Measurements from ENCODE around the gene CD84.
"Not testable (repeated sequence)": the region's sequence is repeated elsewhere in the genome, so short reads cannot be mapped to it uniquely, and the experiment has no call there.

Gene CD84

DNA sequence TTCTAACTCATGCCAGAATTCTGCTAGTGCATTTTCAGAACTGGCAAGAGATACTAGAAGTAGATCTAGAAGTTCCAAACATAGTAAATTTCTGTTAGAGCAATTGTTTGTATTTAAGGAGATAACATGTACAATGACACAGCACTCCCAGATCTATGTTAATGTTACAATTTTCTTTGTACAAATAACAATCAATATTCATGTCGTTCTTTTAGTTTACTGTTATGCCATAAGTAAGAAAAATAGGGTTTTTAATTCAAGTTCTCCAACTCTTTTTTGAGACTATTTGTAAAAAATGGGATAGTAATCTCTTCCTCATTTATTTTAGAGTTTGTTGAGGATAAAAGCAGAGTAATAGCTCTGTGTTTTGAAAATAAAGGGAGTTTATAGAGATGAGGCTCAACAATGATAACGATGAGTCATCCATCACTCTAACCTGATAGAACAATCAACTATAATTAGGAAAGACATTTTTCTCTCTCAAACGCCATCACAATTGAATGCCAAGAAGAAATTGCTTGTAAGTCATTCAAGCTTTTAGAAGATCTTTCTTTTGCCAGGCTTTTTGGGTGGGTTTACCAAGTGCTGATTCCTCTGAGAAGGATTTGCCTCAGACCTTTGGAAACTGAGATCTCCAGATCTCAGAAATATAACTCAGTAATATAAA, 638 bp downstream of the CD84 start:
- no peak for DNase-seq
- in situ Hi-C loops (cut with HindIII; ENCODE audit: low pct_ligation_motif_present, low pct_unique_long_range_greater_than_20kb, low sequenced_read_pairs): no loop called here

- in situ Hi-C loops (cut with HindIII; ENCODE audit: low pct_ligation_motif_present, low pct_unique_long_range_greater_than_20kb, low sequenced_read_pairs): no loop called here
- DNase-seq: no peak
Measured at GRCh38 chr1:160578175-160578524, 1.1 kb downstream of the CD84 start.

- in situ Hi-C loops (cut with HindIII; ENCODE audit: low pct_ligation_motif_present, low pct_unique_long_range_greater_than_20kb, low sequenced_read_pairs): no loop called here
- DNase-seq: no peak
Measured at GRCh38 chr1:160577671-160578070, 1.6 kb downstream of the CD84 start.

DNA sequence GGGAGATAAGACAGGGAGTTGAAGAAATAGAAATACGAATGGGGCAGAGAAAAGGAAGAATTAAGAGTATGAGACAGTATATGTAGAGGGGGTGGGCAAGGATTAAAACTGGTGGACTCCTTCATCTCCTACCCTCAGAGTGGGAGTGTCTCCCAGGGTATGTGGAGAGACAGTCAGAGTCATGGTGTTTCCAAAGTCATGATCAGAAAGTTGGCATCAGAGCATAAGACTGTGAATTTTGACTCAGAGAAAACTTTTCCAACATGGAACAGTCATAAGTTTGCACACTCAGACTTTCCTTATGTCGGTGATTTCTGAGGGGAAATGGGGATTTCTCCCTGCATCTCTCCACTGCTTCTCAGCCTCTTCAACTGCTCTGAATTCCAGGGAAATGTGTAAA, 2.4 kb downstream of the CD84 start:
- DNase-seq: no peak
- in situ Hi-C loops (cut with HindIII; ENCODE audit: low pct_ligation_motif_present, low pct_unique_long_range_greater_than_20kb, low sequenced_read_pairs): no loop called here

DNA sequence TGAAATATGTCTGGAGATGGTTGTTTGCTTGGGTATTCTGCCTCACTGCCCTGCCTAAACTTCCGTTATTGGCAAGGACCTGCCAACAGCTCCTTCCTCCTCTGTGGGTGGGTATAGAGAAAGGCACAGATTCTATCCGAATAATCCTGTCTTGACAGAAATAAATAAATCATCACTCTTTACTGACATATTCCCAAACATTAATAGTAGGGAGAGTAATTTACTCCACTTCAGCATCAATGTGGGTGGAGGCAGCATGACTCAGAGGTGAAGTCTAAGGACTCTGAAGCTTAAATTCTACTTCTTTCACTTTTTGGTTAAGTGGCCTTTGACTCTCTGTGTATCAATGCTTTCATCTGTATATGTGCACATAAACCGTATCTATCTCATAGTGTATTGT, 2.9 kb downstream of the CD84 start:
- DNase-seq: no peak
- in situ Hi-C loops (cut with HindIII; ENCODE audit: low pct_ligation_motif_present, low pct_unique_long_range_greater_than_20kb, low sequenced_read_pairs): no loop called here

GRCh38 chr1:160575112-160575664, 4.1 kb downstream of the CD84 start:
- in situ Hi-C loops (cut with HindIII; ENCODE audit: low pct_ligation_motif_present, low pct_unique_long_range_greater_than_20kb, low sequenced_read_pairs): no loop called here
- no peak for DNase-seq

GRCh38 chr1:160570840-160571239, 8.5 kb downstream of the CD84 start:
- in situ Hi-C loops (cut with HindIII; ENCODE audit: low pct_ligation_motif_present, low pct_unique_long_range_greater_than_20kb, low sequenced_read_pairs): no loop called here
- no peak for DNase-seq

DNA sequence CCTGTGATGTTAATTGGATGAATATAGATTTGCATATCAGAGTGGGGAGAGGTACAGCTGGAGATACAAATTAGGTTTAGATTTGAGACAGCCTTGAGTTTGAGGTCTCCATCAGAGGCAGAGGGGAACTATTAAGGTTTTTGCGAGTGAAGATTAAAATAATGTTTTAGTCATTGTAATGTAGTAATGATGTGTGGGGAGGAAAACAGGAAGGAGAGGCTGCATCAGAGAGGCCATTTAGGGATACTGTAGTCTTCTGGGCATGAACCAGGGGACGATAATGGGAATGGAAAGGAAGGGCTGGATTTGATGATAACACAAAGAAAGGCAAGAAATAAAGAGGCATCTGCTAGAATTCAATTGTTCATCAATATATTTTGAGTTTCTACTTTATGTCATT, 9.5 kb downstream of the CD84 start:
- in situ Hi-C loops (cut with HindIII; ENCODE audit: low pct_ligation_motif_present, low pct_unique_long_range_greater_than_20kb, low sequenced_read_pairs): no loop called here
- DNase-seq: no peak

DNA sequence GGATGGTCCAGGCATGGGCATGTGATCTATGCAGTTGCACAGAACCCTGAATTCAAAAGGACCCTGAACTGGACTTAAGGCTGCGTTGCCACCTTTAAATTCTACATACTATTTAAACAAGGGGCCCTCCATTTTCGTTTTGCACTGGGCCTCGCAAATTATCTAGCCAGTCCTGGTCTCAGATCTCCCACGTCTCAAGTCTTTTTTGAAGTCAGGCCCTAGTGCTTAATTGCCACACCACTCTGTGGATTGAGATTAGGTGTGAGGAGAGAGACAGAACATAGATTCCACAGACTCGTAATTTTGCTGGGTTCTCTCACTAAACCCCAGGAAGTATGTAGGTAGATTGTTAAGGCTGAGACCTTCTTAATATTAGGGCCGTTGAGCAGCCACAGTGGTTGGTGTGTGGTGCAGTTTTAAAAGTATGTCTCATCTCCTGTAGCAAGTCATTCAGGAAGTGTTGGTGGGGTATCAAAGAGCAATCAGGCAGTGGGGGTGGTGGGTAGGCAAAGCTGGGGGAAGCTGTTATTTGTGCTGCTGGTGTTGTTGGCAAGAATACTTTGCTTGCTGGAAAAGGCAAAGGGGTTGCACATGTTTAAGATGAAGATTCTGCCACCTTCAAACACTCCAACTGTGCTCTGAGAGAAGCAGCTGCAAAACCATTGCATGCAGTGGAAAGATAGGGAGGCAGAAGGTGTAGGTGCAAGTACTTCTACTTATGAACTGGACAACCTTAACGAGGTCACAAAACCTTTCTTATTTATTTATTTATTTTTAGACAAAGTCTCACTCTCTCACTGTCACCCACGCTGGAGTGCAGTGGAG, 11.2 kb downstream of the CD84 start:
- in situ Hi-C loops (cut with HindIII; ENCODE audit: low pct_ligation_motif_present, low pct_unique_long_range_greater_than_20kb, low sequenced_read_pairs): no loop called here
- no peak for DNase-seq

DNA sequence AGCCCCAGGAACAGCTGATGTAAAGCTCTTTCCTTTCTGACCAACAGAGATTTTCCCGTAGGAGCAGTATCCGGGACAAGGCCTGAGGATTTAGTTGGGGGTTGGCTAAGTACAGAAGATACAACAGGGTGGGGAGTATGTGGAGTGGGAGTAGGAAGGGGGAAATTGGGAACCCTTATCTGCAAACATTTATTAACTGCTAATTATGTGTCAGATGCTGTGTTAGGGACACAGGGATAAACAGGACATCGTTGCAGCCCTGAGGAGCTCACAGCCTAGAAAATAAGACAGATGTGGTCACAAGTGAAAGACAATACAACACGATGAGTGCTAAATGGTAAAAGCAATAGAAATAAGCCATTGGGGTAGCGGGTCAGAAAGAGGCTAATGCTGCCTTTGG, 12.0 kb downstream of the CD84 start:
- DNase-seq: no peak
- in situ Hi-C loops (cut with HindIII; ENCODE audit: low pct_ligation_motif_present, low pct_unique_long_range_greater_than_20kb, low sequenced_read_pairs): no loop called here

GRCh38 chr1:160565564-160565963, 13.7 kb downstream of the CD84 start:
- in situ Hi-C loops (cut with HindIII; ENCODE audit: low pct_ligation_motif_present, low pct_unique_long_range_greater_than_20kb, low sequenced_read_pairs): no loop called here
- DNase-seq: no peak

DNA sequence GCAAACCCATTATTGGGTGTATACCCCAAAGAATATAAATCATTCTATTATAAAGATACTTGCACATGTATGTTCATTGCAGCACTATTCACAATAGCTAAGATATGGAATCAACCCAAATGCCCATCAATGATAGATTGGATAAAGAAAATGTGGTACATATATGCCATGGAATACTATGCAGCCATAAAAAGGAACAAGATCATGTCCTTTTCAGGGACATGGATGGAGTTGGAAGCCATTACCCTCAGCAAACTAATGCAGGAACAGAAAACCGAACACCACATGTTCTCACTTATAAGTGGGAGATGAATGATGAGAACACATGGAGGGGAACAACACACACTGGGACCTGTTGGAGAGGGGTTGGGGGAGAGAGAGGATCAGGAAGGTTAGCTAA, 16.1 kb downstream of the CD84 start:
- DNase-seq; in situ Hi-C loops (cut with HindIII; ENCODE audit: low pct_ligation_motif_present, low pct_unique_long_range_greater_than_20kb, low sequenced_read_pairs): not testable (repeated sequence)

DNA sequence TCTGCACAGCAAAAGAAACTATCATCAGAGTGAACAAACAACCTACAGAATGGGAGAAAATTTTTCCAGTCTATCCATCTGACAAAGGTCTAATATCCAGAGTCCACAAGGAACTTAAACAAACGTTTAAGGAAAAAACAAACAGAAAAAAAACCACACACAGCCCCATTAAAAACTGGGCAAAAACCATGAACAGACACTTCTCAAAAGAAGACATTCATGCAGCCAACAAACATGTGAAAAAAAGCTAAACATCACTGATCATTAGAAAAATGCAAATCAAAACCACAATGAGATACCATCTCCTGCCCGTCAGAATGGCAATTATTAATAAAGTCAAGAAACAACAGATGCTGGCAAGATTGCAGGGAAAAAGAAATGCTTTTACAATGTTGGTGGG, 16.6 kb downstream of the CD84 start:
- in situ Hi-C loops (cut with HindIII; ENCODE audit: low pct_ligation_motif_present, low pct_unique_long_range_greater_than_20kb, low sequenced_read_pairs); DNase-seq: not testable (repeated sequence)

GRCh38 chr1:160560806-160561205, 18.5 kb downstream of the CD84 start:
- in situ Hi-C loops (cut with HindIII; ENCODE audit: low pct_ligation_motif_present, low pct_unique_long_range_greater_than_20kb, low sequenced_read_pairs): no loop called here
- no peak for DNase-seq

- no peak for DNase-seq
- in situ Hi-C loops (cut with HindIII; ENCODE audit: low pct_ligation_motif_present, low pct_unique_long_range_greater_than_20kb, low sequenced_read_pairs): no loop called here
Measured at GRCh38 chr1:160560045-160560705, 19.1 kb downstream of the CD84 start.

DNA sequence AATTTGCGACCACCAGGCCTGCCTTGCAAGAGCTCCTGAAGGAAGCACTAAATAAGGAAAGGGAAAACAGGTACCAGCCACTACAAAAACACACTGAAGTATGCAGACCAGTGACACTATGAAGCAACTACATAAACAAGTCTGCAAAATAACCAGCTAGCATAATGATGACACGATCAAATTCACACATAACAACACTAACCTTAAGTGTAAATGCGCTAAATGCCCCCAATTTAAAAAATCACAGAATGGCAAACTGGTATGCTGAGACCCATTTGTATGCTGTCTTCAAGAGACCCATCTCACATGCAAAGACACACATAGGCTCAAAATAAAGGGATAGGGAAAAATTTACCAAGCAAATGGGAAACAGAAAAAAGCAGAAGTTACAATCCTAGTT, 19.9 kb downstream of the CD84 start:
- in situ Hi-C loops (cut with HindIII; ENCODE audit: low pct_ligation_motif_present, low pct_unique_long_range_greater_than_20kb, low sequenced_read_pairs); DNase-seq: not testable (repeated sequence)

DNA sequence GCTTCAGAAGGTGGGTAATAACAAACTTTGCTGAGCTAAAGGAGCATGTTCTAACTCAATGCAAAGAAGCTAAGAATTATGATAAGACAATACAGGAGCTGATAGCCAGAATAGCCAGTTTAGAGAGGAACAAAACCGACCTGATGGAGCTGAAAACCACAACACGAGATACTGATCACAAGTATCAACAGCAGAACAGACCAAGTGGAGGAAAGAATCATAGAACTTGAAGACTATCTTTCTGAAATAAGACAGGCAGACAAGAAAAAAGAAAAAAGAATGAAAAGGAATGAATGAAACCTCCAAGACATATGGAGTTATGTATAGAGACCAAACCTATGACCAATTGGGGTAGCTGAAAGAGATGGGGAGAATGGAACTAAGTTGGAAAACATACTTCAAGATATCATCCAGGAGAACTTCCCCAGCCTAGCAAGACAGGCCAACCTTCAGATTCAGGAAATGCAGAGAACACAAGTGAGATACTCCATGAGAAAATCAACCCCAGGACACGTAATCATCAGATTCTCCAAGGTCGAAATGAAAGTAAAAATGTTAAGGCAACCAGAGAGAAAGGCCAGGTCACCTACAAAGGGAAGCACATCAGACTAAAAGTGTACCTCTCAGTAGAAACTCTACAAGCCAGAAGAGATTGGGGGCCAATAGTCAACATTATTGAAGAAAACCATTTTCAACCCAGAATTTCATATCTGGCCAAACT, 20.5 kb downstream of the CD84 start:
- in situ Hi-C loops (cut with HindIII; ENCODE audit: low pct_ligation_motif_present, low pct_unique_long_range_greater_than_20kb, low sequenced_read_pairs): no loop called here
- DNase-seq: no peak

DNA sequence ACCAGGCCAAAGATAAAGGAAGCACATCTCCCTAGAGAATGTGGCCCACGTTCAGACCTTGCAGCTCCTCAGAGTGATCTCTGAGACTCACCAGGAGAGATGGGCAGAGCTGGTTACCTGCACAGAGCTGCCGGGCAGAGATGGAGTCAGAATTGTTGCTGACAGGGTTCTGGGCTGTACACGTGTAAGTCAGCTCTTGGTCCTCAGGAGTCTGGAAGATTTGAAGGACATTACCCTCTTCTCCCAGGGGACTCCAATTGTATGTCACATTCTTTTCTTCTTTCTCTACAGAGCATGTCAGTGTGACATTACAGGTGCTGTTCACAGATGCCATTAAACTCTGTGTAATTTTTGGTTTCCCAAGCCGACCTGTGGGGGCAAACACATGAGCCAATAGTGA, 25.5 kb downstream of the CD84 start:
- in situ Hi-C loops (cut with HindIII; ENCODE audit: low pct_ligation_motif_present, low pct_unique_long_range_greater_than_20kb, low sequenced_read_pairs): no loop called here
- no peak for DNase-seq

DNA sequence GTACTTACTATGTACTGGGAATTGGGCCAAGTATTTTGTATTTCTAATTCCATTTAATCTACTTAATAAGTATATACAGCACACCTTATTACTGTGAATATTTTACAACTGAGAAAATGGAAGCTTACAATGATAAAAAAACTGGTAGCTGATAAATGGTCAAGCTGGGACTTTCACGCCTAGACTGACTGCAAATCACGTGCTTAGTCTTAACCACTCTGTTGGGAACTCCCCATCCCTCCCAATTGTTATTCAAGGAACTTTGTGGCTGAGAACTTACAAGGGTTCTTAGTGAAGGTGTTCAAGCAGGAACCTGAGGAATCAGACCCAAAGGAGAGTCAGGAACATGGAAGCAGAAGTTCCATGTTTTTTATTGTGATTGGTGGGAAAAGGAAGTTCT, 26.9 kb downstream of the CD84 start:
- in situ Hi-C loops (cut with HindIII; ENCODE audit: low pct_ligation_motif_present, low pct_unique_long_range_greater_than_20kb, low sequenced_read_pairs): no loop called here
- no peak for DNase-seq

All from ACHN (cell line).